ENCODE data around the gene PRR35.

Gene PRR35

GRCh38 chr16:549544-550263 lies 10.5 kb upstream of the PRR35 start:
- DNase-seq = no peak

GRCh38 chr16:551210-551609 lies 9.0 kb upstream of the PRR35 start:
- no peak for DNase-seq

- DNase-seq = no peak
Observed at GRCh38 chr16:552171-552570, 8.0 kb upstream of the PRR35 start.

GRCh38 chr16:553601-554296 lies 6.4 kb upstream of the PRR35 start:
- DNase-seq = no peak

GRCh38 chr16:554297-554621 lies 5.9 kb upstream of the PRR35 start:
- DNase-seq = no peak

- DNase-seq = no peak
Observed at GRCh38 chr16:554640-555365, 5.4 kb upstream of the PRR35 start.

GRCh38 chr16:555528-556473 lies 4.4 kb upstream of the PRR35 start:
- no peak for DNase-seq

GRCh38 chr16:556474-557173 lies 3.6 kb upstream of the PRR35 start:
- no peak for DNase-seq

GRCh38 chr16:557463-558297 lies 2.5 kb upstream of the PRR35 start:
- no peak for DNase-seq

- DNase-seq = no peak
Observed at GRCh38 chr16:558298-559020, 1.7 kb upstream of the PRR35 start.

GRCh38 chr16:559021-559380 lies 1.2 kb upstream of the PRR35 start:
- no peak for DNase-seq

- no peak for DNase-seq
Observed at GRCh38 chr16:559411-560203, 587 bp upstream of the PRR35 start.

- DNase-seq = no peak
Observed at GRCh38 chr16:560701-561412, 663 bp downstream of the PRR35 start.

GRCh38 chr16:561413-561794 lies 1.2 kb downstream of the PRR35 start:
- DNase-seq = no peak

- DNase-seq = no peak
Observed at GRCh38 chr16:561957-562938, 2.1 kb downstream of the PRR35 start.

GRCh38 chr16:563072-563644 lies 3.0 kb downstream of the PRR35 start:
- DNase-seq = no peak

GRCh38 chr16:564690-565418 lies 4.7 kb downstream of the PRR35 start:
- DNase-seq = no peak

All from hippocampal formation (tissue), 2 donors.